Hepatocyte (in vitro differentiated cells): Measurements from ENCODE around the gene ARPC1B. TPM values are rescaled to one million over a fixed set of nuclear protein-coding genes. Genes with fewer than 3 reads are reported as not detected.

Experiments used
- DNase-seq: peaks from one replicate; pipeline ENCODE4 v3.0.0-alpha.2; 2016; ENCODE audit warnings: low spot score
- H2AFZ ChIP-seq: fragments of 200-600 bp; sonication (generic); 2 replicates; pipeline ENCODE4 v1.6.0; 2016; ENCODE audit warnings: antibody characterized with exemption, mild to moderate bottlenecking
- H3K27ac ChIP-seq: fragments of 200-600 bp; sonication (generic); 2 replicates; pipeline ENCODE4 v1.5.1; 2016; ENCODE audit warnings: mild to moderate bottlenecking
- H3K27me3 ChIP-seq: fragments of 200-600 bp; sonication (generic); 2 replicates; pipeline ENCODE4 v1.6.1; 2016
- H3K36me3 ChIP-seq: fragments of 200-600 bp; sonication (generic); replicated peaks from 2 replicates; pipeline ENCODE4 v1.5.1; 2016; ENCODE audit warnings: low read depth; ENCODE audit not compliant: insufficient read depth
- H3K4me1 ChIP-seq: fragments of 200-600 bp; sonication (generic); 2 replicates; pipeline ENCODE4 v1.5.1; 2016; ENCODE audit warnings: mild to moderate bottlenecking, moderate library complexity; ENCODE audit not compliant: insufficient read depth
- H3K4me2 ChIP-seq: fragments of 200-600 bp; sonication (generic); 2 replicates; pipeline ENCODE4 v1.6.0; 2016
- H3K4me3 ChIP-seq: fragments of 200-600 bp; sonication (generic); 2 replicates; pipeline ENCODE4 v1.5.1; 2016; ENCODE audit warnings: mild to moderate bottlenecking
- H3K79me2 ChIP-seq: fragments of 200-600 bp; sonication (generic); 2 replicates; pipeline ENCODE4 v1.6.0; 2017; ENCODE audit warnings: mild to moderate bottlenecking
- H3K9me2 ChIP-seq: fragments of 200-600 bp; sonication (generic); replicated peaks from 2 replicates; pipeline ENCODE4 v1.6.0; 2017; ENCODE audit warnings: mild to moderate bottlenecking; ENCODE audit not compliant: insufficient read depth
- H3K9me3 ChIP-seq: fragments of 200-600 bp; sonication (generic); 2 replicates; pipeline ENCODE4 v1.5.1; 2016; ENCODE audit warnings: low read depth, mild to moderate bottlenecking
- H4K20me1 ChIP-seq: fragments of 200-600 bp; sonication (generic); 2 replicates; pipeline ENCODE4 v1.6.0; 2016; ENCODE audit warnings: mild to moderate bottlenecking; ENCODE audit not compliant: insufficient read depth, poor library complexity, severe bottlenecking
- EZH2 ChIP-seq: fragments of 200-600 bp; sonication (generic); IDR thresholded peaks from 2 replicates; pipeline ENCODE4 v1.6.1; 2016; ENCODE audit warnings: antibody characterized with exemption, mild to moderate bottlenecking, borderline replicate concordance
- EZH2phosphoT487 ChIP-seq: fragments of 200-600 bp; sonication (generic); IDR thresholded peaks from one replicate; pipeline ENCODE4 v1.6.1; 2018; ENCODE audit warnings: antibody characterized with exemption, mild to moderate bottlenecking, low read depth, moderate library complexity; ENCODE audit not compliant: unreplicated experiment, severe bottlenecking
- WGBS: methylation state at CpG from one replicate; pipeline ENCODE4 v1.1.6; 2016; ENCODE audit warnings: low lambda C conversion rate; ENCODE audit errors: missing lambda C conversion rate; 5-methylcytosine and 5-hydroxymethylcytosine counted together
- polyA plus RNA-seq: library from polyadenylated mRNA; unstranded; fragments of >200 nt; fragmentation: Nextera tagmentation; extraction: Ambion mirVana; gene quantifications from 2 replicates; pipeline ENCODE4 v1.2.1, GENCODE V29; 2016
- total RNA-seq: library from RNA; depleted of rRNA; stranded (reverse); fragments of >200 nt; gene quantifications from 2 replicates; pipeline ENCODE4 v1.2.3, GENCODE V29; 2014
- TF ChIP-seq, protein P1 (sequence below): fragments of 200-600 bp; sonication (generic); IDR thresholded peaks from 2 replicates; pipeline ENCODE4 v1.5.1; 2016; ENCODE audit warnings: antibody characterized with exemption, mild to moderate bottlenecking; ENCODE audit not compliant: poor library complexity

ARPC1B gene
- total and polyA plus RNA-seq, 2 experiments from 2014 or later = 153 to 205 TPM

DNA sequence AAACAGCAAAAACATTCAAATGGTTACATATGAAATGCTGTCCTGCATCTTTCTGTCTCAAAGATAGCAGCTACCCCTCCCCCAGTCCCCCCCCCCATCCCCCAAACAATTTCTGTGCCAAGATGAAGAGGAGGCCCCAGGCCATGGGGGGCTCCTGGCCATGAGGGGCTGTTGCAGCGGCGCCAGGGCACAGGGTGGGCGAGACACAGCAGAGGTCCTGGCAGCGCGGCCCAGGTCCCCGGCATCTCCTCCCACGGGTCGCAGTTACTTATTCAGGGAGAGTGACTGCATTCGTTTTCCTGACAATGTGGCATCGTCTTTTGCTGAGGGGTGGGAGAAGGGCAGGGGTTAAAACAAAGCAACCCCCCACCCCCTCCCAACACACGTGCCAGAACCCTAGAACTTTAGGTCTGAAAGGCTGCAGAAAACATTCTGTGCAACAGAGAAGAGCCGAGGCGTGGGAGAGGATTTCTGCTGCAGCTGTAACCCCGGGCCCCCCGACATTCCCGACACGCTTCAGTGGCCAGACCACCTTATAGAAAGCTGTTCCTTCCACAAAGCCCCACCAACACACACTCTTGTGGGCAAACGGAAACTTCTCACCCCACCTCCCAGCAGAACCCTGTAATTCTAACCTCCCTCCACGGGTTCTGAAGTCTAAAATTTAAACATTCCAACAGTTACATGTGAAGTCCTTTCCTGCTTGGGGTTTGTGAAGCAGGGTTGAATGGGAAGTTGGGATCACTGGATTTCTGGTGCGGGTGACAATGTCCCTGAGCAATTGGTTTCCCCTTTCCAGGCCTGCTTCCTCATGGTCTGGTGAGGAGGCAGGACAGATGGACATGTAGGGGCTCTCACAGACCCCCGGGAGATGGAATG, 22.1 kb downstream of the ARPC1B start:
- Histone ChIP-seq H3K36me3 (no peaks in the 10 kb centered on the region), H2AFZ (no peak overlapping the region), H3K27me3 (no peaks in the 10 kb centered on the region), H4K20me1 (no peaks in the 10 kb centered on the region), H3K4me2 (no peak overlapping the region), H3K9me3 (no peaks in the 10 kb centered on the region), H3K27ac (no peak overlapping the region), H3K4me3 (no peak overlapping the region), H3K79me2 (no peaks in the 10 kb centered on the region), H3K4me1 (peaks cover 14% of the 10 kb centered on the region), H3K9me2 (no peaks in the 10 kb centered on the region)
- TF ChIP-seq, protein P1, sequence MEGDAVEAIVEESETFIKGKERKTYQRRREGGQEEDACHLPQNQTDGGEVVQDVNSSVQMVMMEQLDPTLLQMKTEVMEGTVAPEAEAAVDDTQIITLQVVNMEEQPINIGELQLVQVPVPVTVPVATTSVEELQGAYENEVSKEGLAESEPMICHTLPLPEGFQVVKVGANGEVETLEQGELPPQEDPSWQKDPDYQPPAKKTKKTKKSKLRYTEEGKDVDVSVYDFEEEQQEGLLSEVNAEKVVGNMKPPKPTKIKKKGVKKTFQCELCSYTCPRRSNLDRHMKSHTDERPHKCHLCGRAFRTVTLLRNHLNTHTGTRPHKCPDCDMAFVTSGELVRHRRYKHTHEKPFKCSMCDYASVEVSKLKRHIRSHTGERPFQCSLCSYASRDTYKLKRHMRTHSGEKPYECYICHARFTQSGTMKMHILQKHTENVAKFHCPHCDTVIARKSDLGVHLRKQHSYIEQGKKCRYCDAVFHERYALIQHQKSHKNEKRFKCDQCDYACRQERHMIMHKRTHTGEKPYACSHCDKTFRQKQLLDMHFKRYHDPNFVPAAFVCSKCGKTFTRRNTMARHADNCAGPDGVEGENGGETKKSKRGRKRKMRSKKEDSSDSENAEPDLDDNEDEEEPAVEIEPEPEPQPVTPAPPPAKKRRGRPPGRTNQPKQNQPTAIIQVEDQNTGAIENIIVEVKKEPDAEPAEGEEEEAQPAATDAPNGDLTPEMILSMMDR = no peak
- no peak for TF ChIP-seq EZH2phosphoT487
- no peak for TF ChIP-seq EZH2
- no peak for DNase-seq
- WGBS = 93% methylated on average over 21 of the region's 21 CpGs

DNA sequence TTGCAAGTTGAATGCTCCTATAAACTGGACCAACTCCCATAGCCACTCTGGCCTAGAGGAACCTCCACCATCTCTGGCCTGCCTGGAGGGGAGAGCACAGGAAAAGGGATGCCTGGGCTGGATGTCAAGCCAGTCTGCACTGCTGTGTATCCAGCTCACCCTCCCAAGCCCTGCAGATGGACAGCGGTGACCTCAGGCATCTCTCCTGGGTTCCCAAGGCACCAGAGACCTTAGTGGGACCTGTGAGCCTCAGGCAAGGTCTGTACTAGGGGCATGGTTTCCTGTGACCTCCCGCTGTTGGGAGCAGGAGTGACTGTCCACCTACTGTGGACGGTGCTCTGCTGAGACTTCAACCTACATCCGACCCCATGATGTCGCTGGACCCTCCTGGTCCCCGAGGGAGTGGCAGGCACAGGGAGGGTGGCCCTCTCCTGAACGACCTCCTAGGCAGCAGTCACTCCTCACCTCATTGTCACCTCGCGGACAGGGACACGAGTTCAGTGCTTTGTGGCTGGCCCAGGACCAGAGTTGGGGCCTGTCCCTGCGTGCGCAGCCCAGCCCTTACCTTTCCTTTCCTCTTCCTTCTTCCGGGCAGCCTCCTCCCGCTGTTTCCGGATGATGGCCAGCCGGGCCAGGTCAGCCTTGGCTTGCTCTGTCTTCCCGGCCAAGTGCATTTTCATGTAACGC, 22.9 kb downstream of the ARPC1B start:
- Histone ChIP-seq H3K9me3 (no peaks in the 10 kb centered on the region), H3K4me1 (peaks cover 8% of the 10 kb centered on the region), H3K79me2 (no peaks in the 10 kb centered on the region), H3K4me3 (no peak overlapping the region), H3K9me2 (no peaks in the 10 kb centered on the region), H3K27ac (no peak overlapping the region), H3K27me3 (no peaks in the 10 kb centered on the region), H3K36me3 (no peaks in the 10 kb centered on the region), H2AFZ (no peak overlapping the region), H4K20me1 (no peaks in the 10 kb centered on the region), H3K4me2 (no peak overlapping the region)
- no peak for DNase-seq
- no peak for TF ChIP-seq EZH2phosphoT487
- TF ChIP-seq EZH2 = no peak
- WGBS = 94% methylated on average over 18 of the region's 18 CpGs

- H2AFZ ChIP-seq = no peak overlapping the region
- peaks cover 2% of the 10 kb centered on the region for H4K20me1 ChIP-seq
- H3K4me2 ChIP-seq = no peak overlapping the region
- DNase-seq = no peak
- peaks cover 1% of the 10 kb centered on the region for H3K79me2 ChIP-seq
- no peak overlapping the region for H3K27ac ChIP-seq
- H3K27me3 ChIP-seq = no peaks in the 10 kb centered on the region
- TF ChIP-seq EZH2 (no peak), EZH2phosphoT487 (no peak)
- TF ChIP-seq, protein P1 = no peak
- H3K9me3 ChIP-seq = no peaks in the 10 kb centered on the region
- no peaks in the 10 kb centered on the region for H3K36me3 ChIP-seq
- no peaks in the 10 kb centered on the region for H3K4me1 ChIP-seq
- H3K9me2 ChIP-seq = no peaks in the 10 kb centered on the region
- 75% methylated on average over 5 of the region's 5 CpGs for WGBS
- H3K4me3 ChIP-seq = no peak overlapping the region
Measured at GRCh38 chr7:99398891-99399445, 24.4 kb downstream of the ARPC1B start.

DNA sequence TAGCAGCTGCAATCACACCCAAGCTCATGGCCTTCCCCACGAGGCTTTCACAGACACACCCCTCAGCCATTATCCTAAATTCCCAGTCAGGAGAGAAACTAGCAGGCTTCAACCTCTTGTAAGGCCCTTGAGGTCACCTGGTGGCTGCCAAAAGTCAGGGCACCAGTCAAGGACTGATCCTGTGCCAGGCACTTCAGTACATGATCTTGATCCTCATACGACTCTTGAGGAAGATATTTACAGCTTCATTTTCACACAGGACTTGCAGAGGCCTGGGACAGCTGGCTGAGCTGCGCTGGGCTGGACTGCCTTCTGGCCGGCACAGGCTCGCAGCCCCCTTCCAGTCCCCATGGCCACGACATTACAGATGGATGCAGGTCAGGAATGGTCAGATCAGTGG, 25.1 kb downstream of the ARPC1B start:
- Histone ChIP-seq H3K27ac (no peak overlapping the region), H3K4me1 (no peaks in the 10 kb centered on the region), H3K27me3 (no peaks in the 10 kb centered on the region), H3K9me3 (no peaks in the 10 kb centered on the region), H3K79me2 (peaks cover 6% of the 10 kb centered on the region), H3K36me3 (no peaks in the 10 kb centered on the region), H3K4me3 (no peak overlapping the region), H3K4me2 (no peak overlapping the region), H2AFZ (no peak overlapping the region), H3K9me2 (no peaks in the 10 kb centered on the region), H4K20me1 (peaks cover 5% of the 10 kb centered on the region)
- 94% methylated on average over 6 of the region's 6 CpGs for WGBS
- TF ChIP-seq, protein P1 = no peak
- no peak for TF ChIP-seq EZH2
- no peak for TF ChIP-seq EZH2phosphoT487
- DNase-seq = no peak
